Esophagus muscularis mucosa (tissue), 4 donors: Measurements from ENCODE around the gene SBK3. TPM values are rescaled to one million over a fixed set of nuclear protein-coding genes. Genes with fewer than 3 reads are reported as not detected.
A peak's percentile ranks its signal among the peaks of the same experiment; 100 is the strongest.

Experiments used
- DNase-seq: peaks from one replicate; pipeline ENCODE4 v3.0.0-alpha.2; 2017; ENCODE audit errors: extremely low spot score
- H3K27ac ChIP-seq, 4 donors: fragments of 200-600 bp; sonication (generic); replicated peaks in 1 of 4; 1 replicate in 3 of 4; 2 replicates in 1 of 4; pipeline ENCODE4 v1.5.1; 2016 to 2019; ENCODE audit warnings: mild to moderate bottlenecking in 1 of 4
- H3K27me3 ChIP-seq, 4 donors: fragments of 200-600 bp; sonication (generic); one replicate each; pipeline versions ENCODE4 v1.5.1 to v1.6.0; 2016 to 2019
- H3K36me3 ChIP-seq, 4 donors: fragments of 200-600 bp; sonication (generic); one replicate each; pipeline ENCODE4 v1.5.1; 2016 to 2019
- H3K4me1 ChIP-seq, 4 donors: fragments of 200-600 bp; sonication (generic); one replicate each; pipeline ENCODE4 v1.5.1; 2016 to 2019
- H3K4me3 ChIP-seq, 4 donors: fragments of 200-600 bp; sonication (generic); 1 replicate in 2 of 4; 2 replicates in 2 of 4; pipeline ENCODE4 v1.5.1; 2016 to 2019; ENCODE audit warnings: mild to moderate bottlenecking in 4 of 4, moderate library complexity in 1 of 4
- H3K9me3 ChIP-seq, 4 donors: fragments of 200-600 bp; sonication (generic); 1 replicate in 3 of 4; 2 replicates in 1 of 4; pipeline ENCODE4 v1.5.1; 2016 to 2019
- EP300 ChIP-seq: sonication (generic); formaldehyde crosslinking; IDR thresholded peaks from one replicate; pipeline ENCODE4 v1.6.1; 2017; ENCODE audit warnings: antibody characterized with exemption
- POLR2A ChIP-seq: fragments of 450-650 bp; IDR thresholded peaks from one replicate; pipeline ENCODE4 v1.6.1; 2017; ENCODE audit warnings: antibody characterized with exemption, moderate library complexity, mild to moderate bottlenecking, low read depth
- POLR2AphosphoS5 ChIP-seq, 2 donors: sonication (generic); formaldehyde crosslinking; IDR thresholded peaks; one replicate each; pipeline ENCODE4 v1.6.1; 2017; ENCODE audit warnings: antibody characterized with exemption in 2 of 2
- WGBS: methylation state at CpG from one replicate; pipeline ENCODE4 v1.1.5; 2018; 5-methylcytosine and 5-hydroxymethylcytosine counted together
- intact Hi-C: fragments of 100-400 bp; cut with DNase I; formaldehyde crosslinking; loops from one replicate; pipeline ENCODE4 v1.15.1; 2023
- total RNA-seq, 4 donors: library from RNA; depleted of rRNA; stranded (reverse); fragments of >200 nt; gene quantifications; one replicate each; pipeline versions ENCODE4 v1.1.0 to v1.2.1, GENCODE V29; 2016
- TF ChIP-seq, protein P1 (sequence below), 3 experiments: fragments of 200-600 bp in 2 of 3; fragments of 450-650 bp in 1 of 3; sonication (generic) in 2 of 3; IDR thresholded peaks; one replicate each; pipeline ENCODE4 v1.5.1; 2017 to 2019; ENCODE audit warnings: antibody characterized with exemption in 3 of 3, mild to moderate bottlenecking in 2 of 3, moderate library complexity in 1 of 3

The SBK3 gene
- total RNA-seq, 4 donors from 2014 or later: 0.83 to 1.5 (median 1.5) TPM; not detected in 1

DNA sequence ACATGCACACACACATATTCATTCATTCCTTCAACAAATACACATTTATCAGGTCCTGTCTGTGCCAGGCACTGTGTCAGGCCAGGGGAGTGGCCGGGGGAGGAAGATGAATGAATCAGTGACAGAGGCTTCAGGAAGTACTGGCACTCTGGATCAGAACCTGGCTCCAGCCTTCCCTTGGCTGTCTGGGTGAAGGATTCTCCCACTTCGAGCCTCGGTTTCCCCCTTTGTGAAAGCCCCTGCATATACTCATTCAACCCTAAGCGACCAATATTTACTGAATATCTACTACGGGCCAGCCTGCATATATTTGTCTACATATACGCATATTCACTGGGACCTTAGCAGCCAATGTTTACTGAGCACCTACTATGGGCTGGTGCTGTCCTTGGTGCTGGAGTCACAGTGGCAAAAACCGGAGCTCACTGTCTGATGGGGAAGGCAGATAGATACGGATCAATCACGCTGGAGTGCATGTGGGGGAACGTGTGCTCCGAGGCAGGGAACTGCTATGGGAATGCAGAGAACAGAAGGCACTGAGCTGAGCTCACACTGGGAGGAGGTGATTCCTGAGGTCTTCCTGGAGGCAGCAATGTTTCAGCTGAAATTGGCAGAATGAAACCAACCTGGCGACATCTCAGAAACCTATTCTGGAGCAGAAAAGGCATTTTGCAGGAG is 35.9 kb upstream of the SBK3 start:
- DNase-seq: no peak
- 35% methylated on average over 12 of the region's 12 CpGs for WGBS
- H3K27ac ChIP-seq: peak overlapping the region; percentile 86 to 95 (median 90)
- H3K4me3 ChIP-seq: peak overlapping the region; percentile 67 to 98 (median 80)
- H3K36me3 ChIP-seq: peaks cover 19 to 27% (median 25%) of the 10 kb centered on the region in 4 donors
- intact Hi-C loops: loop anchor here (2.0 kb wide), 1 partner anchor 64 kb away; no protein-coding TSS in a partner anchor
- peaks cover 0 to 6% (median 0%) of the 10 kb centered on the region in 4 donors for H3K27me3 ChIP-seq
- peaks cover 20 to 42% (median 37%) of the 10 kb centered on the region in 4 donors for H3K4me1 ChIP-seq
- TF ChIP-seq POLR2A: no peak
- TF ChIP-seq EP300: no peak
- TF ChIP-seq, protein P1, sequence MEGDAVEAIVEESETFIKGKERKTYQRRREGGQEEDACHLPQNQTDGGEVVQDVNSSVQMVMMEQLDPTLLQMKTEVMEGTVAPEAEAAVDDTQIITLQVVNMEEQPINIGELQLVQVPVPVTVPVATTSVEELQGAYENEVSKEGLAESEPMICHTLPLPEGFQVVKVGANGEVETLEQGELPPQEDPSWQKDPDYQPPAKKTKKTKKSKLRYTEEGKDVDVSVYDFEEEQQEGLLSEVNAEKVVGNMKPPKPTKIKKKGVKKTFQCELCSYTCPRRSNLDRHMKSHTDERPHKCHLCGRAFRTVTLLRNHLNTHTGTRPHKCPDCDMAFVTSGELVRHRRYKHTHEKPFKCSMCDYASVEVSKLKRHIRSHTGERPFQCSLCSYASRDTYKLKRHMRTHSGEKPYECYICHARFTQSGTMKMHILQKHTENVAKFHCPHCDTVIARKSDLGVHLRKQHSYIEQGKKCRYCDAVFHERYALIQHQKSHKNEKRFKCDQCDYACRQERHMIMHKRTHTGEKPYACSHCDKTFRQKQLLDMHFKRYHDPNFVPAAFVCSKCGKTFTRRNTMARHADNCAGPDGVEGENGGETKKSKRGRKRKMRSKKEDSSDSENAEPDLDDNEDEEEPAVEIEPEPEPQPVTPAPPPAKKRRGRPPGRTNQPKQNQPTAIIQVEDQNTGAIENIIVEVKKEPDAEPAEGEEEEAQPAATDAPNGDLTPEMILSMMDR (IDR thresholded peaks at IDR 0.05): no peak
- no peak for TF ChIP-seq POLR2AphosphoS5 (IDR thresholded peaks at IDR 0.05)
- H3K9me3 ChIP-seq: no peaks in the 10 kb centered on the region

DNA sequence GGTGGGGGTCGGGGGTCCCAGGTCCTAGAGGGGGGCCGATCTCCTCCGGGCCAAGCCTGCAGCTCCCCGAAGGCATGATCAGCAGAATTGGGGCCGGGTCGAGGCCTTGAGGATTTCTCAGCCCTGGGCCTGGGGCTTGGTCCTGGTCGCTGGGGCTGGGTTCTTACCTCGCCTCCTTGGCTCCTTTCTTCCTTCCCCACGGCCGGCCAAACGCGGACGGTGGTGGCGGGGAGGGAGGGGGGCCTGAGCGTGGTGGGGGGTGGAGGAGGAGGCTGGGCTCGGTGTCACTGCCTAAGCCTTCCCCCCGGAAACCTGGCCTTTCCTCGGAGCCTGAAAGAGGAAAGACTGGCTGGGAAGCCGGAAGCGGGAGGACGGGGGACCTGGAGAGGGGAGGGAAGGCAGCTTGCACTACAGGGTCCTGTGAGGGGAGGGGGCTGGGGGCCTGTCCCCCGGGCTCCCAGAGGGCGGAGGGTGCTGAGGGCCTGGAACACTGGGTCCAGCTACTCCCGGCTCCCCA is 35.3 kb upstream of the SBK3 start, which contains the start of gene ZNF579:
TSS of gene ZNF579 (minus strand) at position 221 of the 517 bp plus-strand sequence. CDS start 1,209 bp downstream, outside the sequence.
- DNase-seq: peak; percentile 96
- H3K27me3 ChIP-seq: peaks cover 0 to under 1% (median 0%) of the 10 kb centered on the region in 4 donors
- WGBS: 1% methylated on average over 16 of the region's 24 CpGs
- intact Hi-C loops: loop anchor here (2.0 kb wide), 1 partner anchor 64 kb away; no protein-coding TSS in a partner anchor
- H3K36me3 ChIP-seq: peaks cover 19 to 27% (median 25%) of the 10 kb centered on the region in 4 donors
- H3K4me3 ChIP-seq: peak within 1 kb of the TSS; percentile 67 to 98 (median 80)
- TF ChIP-seq POLR2AphosphoS5 (IDR thresholded peaks at IDR 0.05) (peak; percentile 65 to 70), POLR2A (no peak), EP300 (no peak)
- TF ChIP-seq, protein P1 (IDR thresholded peaks at IDR 0.05): peak in 1 of 3 experiments; percentile 9
- peaks cover 14 to 36% (median 31%) of the 10 kb centered on the region in 4 donors for H3K4me1 ChIP-seq
- peak within 1 kb of the TSS; percentile 86 to 95 (median 90) for H3K27ac ChIP-seq
- H3K9me3 ChIP-seq: no peaks in the 10 kb centered on the region

DNA sequence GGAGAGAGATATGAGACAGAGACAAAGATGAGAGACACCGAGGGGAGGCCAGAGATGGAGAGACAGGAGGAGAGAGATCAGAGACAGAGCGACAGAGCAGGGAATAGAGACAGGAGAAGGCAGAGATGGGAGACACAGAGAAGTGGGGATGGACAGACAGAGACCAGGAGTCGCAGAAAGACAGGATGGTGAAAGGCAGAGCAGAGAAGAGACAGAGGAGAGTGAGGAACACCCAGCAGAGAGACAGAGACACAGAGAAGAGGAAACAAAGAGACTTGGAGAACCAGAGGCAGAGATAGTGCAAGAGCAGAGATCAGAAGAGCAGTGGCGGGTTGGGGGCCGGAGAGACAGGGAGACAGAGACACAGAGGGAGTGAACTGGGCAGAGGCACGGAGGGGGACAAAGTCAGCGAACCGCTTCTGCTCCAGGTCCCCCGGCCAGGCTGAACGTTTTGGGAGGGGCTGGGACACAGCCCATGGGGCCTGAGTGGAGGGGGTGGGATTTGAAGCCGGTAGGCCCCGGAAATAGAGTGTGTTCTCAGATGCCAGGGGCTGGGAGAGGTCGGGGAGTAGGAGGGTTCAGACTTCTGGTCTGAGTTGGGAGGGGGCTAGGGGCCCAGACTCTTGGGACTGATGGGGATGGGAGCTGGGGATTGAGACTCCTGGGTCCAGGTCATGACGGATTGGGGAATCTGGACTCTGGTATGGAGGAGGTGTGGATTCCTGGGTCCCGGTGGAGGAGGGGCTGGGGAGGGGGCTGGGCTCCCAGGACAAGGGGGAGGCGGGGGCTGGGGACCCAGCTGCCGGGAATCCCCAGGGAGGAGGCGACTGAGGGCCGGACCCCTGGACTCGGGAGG is 34.7 kb upstream of the SBK3 start:
- TF ChIP-seq POLR2AphosphoS5 (IDR thresholded peaks at IDR 0.05): no peak
- TF ChIP-seq POLR2A: no peak
- TF ChIP-seq EP300: no peak
- TF ChIP-seq, protein P1 (IDR thresholded peaks at IDR 0.05): no peak
- intact Hi-C loops: loop anchor here (2.0 kb wide), 1 partner anchor 63 kb away; no protein-coding TSS in a partner anchor
- Histone ChIP-seq H3K27me3 (no peaks in the 10 kb centered on the region), H3K36me3 (peaks cover 19 to 27% (median 25%) of the 10 kb centered on the region in 4 donors), H3K4me3 (peak overlapping the region; percentile 67 to 98 (median 80)), H3K9me3 (no peaks in the 10 kb centered on the region), H3K27ac (peak overlapping the region; percentile 86 to 95 (median 90)), H3K4me1 (peaks cover 12 to 32% (median 26%) of the 10 kb centered on the region in 4 donors)
- 13% methylated on average over 16 of the region's 20 CpGs for WGBS
- no peak for DNase-seq
